Measurements from ENCODE around the gene PEX5L. TPM values are rescaled to one million over a fixed set of nuclear protein-coding genes. Genes with fewer than 3 reads are reported as not detected.

The PEX5L gene
- total and polyA plus RNA-seq, 10 of the 15 experiments (the other 5 are each of a cell fraction or from before 2014, with no cell fraction given), result 0.11 to 17.0 (median 0.50) TPM

DNA sequence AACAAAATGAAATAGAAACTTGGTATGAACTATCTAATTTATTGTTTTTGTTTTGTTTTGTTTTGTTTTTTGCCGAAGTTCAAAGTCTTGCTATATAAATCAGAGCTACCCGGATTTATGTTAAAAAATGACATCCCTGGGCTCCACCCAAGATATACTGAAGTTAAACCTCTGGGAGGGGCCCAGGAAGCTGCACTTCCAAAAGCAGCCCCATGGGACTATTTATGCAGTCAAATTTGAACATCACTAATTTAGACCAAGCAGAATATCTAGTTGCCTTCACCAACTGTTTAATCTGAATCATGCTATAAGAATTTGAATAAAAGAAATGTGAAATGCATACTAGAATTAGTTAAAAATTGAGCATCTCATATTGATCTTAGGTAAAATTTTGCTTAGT, 32.2 kb downstream of the PEX5L start:
- Histone ChIP-seq H3K4me3 (no peak overlapping the region), H3K27ac (ENCODE audit: control insufficient read depth, insufficient read depth) (no peak overlapping the region), H3K4me2 (ENCODE audit: control insufficient read depth, insufficient read depth) (no peak overlapping the region), H3K79me2 (ENCODE audit: control insufficient read depth, insufficient read depth, low read length) (no peaks in the 10 kb centered on the region), H3K9me3 (replicated peaks; ENCODE audit: control insufficient read depth, insufficient read depth, low read length) (peaks cover 7% of the 10 kb centered on the region), H3K4me1 (ENCODE audit: control insufficient read depth, insufficient read depth, low read length) (no peaks in the 10 kb centered on the region), H4K20me1 (ENCODE audit: control insufficient read depth, insufficient read depth) (no peaks in the 10 kb centered on the region), H2AFZ (ENCODE audit: control insufficient read depth, low read depth, low read length) (no peak overlapping the region), H3K27me3 (replicated peaks in 1 of 2; ENCODE audit: control insufficient read depth in 2 of 2, insufficient read depth in 2 of 2, low read length in 1 of 2) (no peaks in the 10 kb centered on the region), H3K9ac (ENCODE audit: control insufficient read depth, insufficient read depth, low read length) (no peak overlapping the region), H3K36me3 (ENCODE audit: control insufficient read depth in 2 of 2, insufficient read depth in 2 of 2, low read length in 1 of 2) (no peaks in the 10 kb centered on the region)
- no peak for ATAC-seq
- in situ Hi-C loops (cut with MboI), result no loop called here
- ChIA-PET RAD21 (ENCODE audit: unreplicated experiment) (interaction anchor here (1.3 kb wide), 1 partner anchor 75 kb away, joined by 3 read pairs; no protein-coding TSS in a partner anchor), SMC1A (ENCODE audit: uncharacterized antibody, unreplicated experiment) (interaction anchor here (0.8 to 2.3 kb wide), 10 partner anchors 9 to 214 kb away, joined by 3 to 6 read pairs (median 4); no protein-coding TSS in a partner anchor), POLR2A (interaction anchor here (0.6 kb wide), 1 partner anchor 12 kb away, joined by 4 read pairs; no protein-coding TSS in a partner anchor), CTCF (interaction anchor here (0.9 to 1.5 kb wide), 4 partner anchors 10 to 154 kb away, joined by 3 to 7 read pairs (median 4); no protein-coding TSS in a partner anchor)
- WGBS (ENCODE audit: insufficient coverage, insufficient replicate concordance, low lambda C conversion rate, missing lambda C conversion rate), result 80% methylated on average over 2 of the region's 2 CpGs
- intact Hi-C loops (cut with micrococcal nuclease; ENCODE audit: unreplicated experiment), result no loop called here
- DNase-seq (ENCODE audit: low read depth, low spot score), result no peak
- BruUV-seq (replicated peaks), result no TSS peak
- no peak for FAIRE-seq
- TF ChIP-seq RAD21 (IDR thresholded peaks at IDR 0.05; ENCODE audit: insufficient read depth, low read depth, low read length), result no peak
- TF ChIP-seq MYC (IDR thresholded peaks at IDR 0.05; ENCODE audit: insufficient read depth, insufficient read length, insufficient replicate concordance, low read length, severe bottlenecking), result no peak
- no peak for TF ChIP-seq ZNF207 (IDR thresholded peaks at IDR 0.05; ENCODE audit: borderline replicate concordance)
- no peak for TF ChIP-seq MEF2A (IDR thresholded peaks at IDR 0.05; ENCODE audit: insufficient read depth, low read depth, low read length)
- TF ChIP-seq BHLHE40 (IDR thresholded peaks at IDR 0.05; ENCODE audit: borderline replicate concordance in 1 of 2, low read depth in 2 of 2, low read length in 1 of 2), result no peak
- TF ChIP-seq, protein P1, sequence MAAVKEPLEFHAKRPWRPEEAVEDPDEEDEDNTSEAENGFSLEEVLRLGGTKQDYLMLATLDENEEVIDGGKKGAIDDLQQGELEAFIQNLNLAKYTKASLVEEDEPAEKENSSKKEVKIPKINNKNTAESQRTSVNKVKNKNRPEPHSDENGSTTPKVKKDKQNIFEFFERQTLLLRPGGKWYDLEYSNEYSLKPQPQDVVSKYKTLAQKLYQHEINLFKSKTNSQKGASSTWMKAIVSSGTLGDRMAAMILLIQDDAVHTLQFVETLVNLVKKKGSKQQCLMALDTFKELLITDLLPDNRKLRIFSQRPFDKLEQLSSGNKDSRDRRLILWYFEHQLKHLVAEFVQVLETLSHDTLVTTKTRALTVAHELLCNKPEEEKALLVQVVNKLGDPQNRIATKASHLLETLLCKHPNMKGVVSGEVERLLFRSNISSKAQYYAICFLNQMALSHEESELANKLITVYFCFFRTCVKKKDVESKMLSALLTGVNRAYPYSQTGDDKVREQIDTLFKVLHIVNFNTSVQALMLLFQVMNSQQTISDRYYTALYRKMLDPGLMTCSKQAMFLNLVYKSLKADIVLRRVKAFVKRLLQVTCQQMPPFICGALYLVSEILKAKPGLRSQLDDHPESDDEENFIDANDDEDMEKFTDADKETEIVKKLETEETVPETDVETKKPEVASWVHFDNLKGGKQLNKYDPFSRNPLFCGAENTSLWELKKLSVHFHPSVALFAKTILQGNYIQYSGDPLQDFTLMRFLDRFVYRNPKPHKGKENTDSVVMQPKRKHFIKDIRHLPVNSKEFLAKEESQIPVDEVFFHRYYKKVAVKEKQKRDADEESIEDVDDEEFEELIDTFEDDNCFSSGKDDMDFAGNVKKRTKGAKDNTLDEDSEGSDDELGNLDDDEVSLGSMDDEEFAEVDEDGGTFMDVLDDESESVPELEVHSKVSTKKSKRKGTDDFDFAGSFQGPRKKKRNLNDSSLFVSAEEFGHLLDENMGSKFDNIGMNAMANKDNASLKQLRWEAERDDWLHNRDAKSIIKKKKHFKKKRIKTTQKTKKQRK (IDR thresholded peaks at IDR 0.05; ENCODE audit: low read depth, low read length), result no peak
- TF ChIP-seq EGR1 (IDR thresholded peaks at IDR 0.05; ENCODE audit: borderline replicate concordance in 1 of 2, low read depth in 2 of 2, low read length in 2 of 2), result no peak
- no peak for TF ChIP-seq TCF12 (IDR thresholded peaks at IDR 0.05; ENCODE audit: low read depth, low read length)
- TF ChIP-seq SP1 (IDR thresholded peaks at IDR 0.05; ENCODE audit: low read depth, low read length), result no peak
- no peak for TF ChIP-seq BRCA1 (IDR thresholded peaks at IDR 0.05; ENCODE audit: low read depth, low read length)
- TF ChIP-seq RBBP5 (conservative IDR thresholded peaks at IDR 0.05), result no peak
- TF ChIP-seq, protein P2, sequence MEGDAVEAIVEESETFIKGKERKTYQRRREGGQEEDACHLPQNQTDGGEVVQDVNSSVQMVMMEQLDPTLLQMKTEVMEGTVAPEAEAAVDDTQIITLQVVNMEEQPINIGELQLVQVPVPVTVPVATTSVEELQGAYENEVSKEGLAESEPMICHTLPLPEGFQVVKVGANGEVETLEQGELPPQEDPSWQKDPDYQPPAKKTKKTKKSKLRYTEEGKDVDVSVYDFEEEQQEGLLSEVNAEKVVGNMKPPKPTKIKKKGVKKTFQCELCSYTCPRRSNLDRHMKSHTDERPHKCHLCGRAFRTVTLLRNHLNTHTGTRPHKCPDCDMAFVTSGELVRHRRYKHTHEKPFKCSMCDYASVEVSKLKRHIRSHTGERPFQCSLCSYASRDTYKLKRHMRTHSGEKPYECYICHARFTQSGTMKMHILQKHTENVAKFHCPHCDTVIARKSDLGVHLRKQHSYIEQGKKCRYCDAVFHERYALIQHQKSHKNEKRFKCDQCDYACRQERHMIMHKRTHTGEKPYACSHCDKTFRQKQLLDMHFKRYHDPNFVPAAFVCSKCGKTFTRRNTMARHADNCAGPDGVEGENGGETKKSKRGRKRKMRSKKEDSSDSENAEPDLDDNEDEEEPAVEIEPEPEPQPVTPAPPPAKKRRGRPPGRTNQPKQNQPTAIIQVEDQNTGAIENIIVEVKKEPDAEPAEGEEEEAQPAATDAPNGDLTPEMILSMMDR (IDR thresholded peaks at IDR 0.05 in 2 of 3, conservative IDR thresholded peaks at IDR 0.05 in 1 of 3; ENCODE audit: control insufficient read depth in 2 of 3, extremely low read depth in 1 of 3, insufficient read depth in 1 of 3, low read depth in 3 of 3, low read length in 3 of 3), result no peak
- TF ChIP-seq BACH1 (IDR thresholded peaks at IDR 0.05; ENCODE audit: borderline replicate concordance), result no peak
- no peak for TF ChIP-seq NRF1 (conservative IDR thresholded peaks at IDR 0.05; ENCODE audit: low read depth, low read length)
- TF ChIP-seq CBX3 (IDR thresholded peaks at IDR 0.05; ENCODE audit: borderline replicate concordance, low read depth), result no peak
- TF ChIP-seq IKZF2 (IDR thresholded peaks at IDR 0.05), result no peak
- TF ChIP-seq, protein P3, sequence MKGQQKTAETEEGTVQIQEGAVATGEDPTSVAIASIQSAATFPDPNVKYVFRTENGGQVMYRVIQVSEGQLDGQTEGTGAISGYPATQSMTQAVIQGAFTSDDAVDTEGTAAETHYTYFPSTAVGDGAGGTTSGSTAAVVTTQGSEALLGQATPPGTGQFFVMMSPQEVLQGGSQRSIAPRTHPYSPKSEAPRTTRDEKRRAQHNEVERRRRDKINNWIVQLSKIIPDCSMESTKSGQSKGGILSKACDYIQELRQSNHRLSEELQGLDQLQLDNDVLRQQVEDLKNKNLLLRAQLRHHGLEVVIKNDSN (IDR thresholded peaks at IDR 0.05; ENCODE audit: borderline replicate concordance, extremely low read length, insufficient read depth, low read depth, low read length), result no peak
- no peak for TF ChIP-seq CHD4 (IDR thresholded peaks at IDR 0.05)
